ENCODE data around the gene P2RY2.
"Not testable (repeated sequence)": the region's sequence is repeated elsewhere in the genome, so short reads cannot be mapped to it uniquely, and the experiment has no call there.

The P2RY2 gene

DNA sequence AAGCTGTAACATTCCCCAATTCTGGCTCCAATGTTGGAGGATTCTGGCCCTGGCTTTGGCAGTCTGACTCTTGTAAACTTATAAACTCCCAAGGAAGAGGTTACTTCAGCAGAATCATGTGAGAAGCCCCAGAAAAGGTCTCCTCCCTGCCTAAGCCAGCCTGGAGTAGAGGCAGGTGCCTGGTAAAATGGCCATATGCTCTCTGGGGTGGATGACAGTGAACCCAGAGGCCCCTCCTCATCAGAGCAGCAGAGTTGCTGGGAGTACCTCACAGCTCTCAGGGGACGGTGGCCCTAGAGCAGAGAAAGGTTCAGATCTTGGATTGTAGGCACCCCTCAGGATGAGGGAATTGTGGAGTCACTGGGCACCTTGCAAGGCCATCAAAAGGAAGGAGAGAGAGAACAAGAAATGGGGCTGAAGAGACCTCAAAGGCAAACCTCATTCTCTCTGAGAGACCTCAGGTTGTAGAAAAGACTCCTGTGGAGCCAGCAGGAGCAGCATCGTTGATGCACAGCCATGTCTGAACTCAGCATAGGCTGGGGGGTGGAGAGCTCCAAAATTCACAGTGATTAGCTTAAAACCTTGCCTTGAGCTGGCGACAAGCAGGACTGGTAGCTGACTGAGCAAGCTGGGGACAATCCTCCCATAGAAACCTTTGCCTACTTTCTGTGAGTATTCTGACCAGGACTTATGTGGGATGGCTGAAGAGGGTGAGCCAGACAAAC is 49.2 kb downstream of the P2RY2 start:
- no peak for DNase-seq (ENCODE audit: low read depth)
- TF ChIP-seq, protein P1, sequence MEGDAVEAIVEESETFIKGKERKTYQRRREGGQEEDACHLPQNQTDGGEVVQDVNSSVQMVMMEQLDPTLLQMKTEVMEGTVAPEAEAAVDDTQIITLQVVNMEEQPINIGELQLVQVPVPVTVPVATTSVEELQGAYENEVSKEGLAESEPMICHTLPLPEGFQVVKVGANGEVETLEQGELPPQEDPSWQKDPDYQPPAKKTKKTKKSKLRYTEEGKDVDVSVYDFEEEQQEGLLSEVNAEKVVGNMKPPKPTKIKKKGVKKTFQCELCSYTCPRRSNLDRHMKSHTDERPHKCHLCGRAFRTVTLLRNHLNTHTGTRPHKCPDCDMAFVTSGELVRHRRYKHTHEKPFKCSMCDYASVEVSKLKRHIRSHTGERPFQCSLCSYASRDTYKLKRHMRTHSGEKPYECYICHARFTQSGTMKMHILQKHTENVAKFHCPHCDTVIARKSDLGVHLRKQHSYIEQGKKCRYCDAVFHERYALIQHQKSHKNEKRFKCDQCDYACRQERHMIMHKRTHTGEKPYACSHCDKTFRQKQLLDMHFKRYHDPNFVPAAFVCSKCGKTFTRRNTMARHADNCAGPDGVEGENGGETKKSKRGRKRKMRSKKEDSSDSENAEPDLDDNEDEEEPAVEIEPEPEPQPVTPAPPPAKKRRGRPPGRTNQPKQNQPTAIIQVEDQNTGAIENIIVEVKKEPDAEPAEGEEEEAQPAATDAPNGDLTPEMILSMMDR (IDR thresholded peaks at IDR 0.05; ENCODE audit: control insufficient read depth, extremely low read depth, insufficient read depth) = no peak
- H3K4me3 ChIP-seq (ENCODE audit: low read depth, low read length) = no peak overlapping the region

DNA sequence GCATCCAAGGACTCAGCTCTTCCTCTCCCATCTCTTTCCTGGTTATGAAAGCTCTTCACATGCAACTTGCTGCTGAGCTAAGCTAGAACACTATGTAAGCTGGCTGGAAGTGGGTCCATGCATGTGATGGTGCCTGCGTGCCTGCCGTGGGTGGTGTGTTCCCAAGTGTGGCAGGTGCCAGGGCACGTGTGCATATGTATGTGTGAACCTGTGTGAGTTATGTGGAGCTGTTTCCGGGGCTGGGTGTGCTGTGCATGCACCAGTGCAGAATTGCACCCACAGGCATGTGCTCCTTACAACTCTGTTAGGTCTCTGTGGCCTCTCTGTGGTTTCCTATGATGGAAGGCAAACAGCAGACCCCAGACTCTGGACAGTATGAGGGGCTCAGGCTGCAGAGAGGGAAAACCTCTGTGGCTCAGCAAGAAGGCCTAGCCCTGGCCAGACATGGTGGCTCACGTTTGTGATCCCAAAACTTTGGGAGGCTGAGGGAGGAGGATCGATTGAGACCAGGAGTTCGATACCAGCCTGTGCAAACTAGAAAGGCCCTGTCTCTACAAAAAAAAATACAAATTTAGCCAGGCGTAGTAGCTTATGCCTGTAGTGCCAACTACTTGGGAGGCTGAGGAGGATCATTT is 49.9 kb downstream of the P2RY2 start:
- H3K4me3 ChIP-seq (ENCODE audit: low read depth, low read length) = no peak overlapping the region
- TF ChIP-seq, protein P1 (IDR thresholded peaks at IDR 0.05; ENCODE audit: control insufficient read depth, extremely low read depth, insufficient read depth) = no peak
- no peak for DNase-seq (ENCODE audit: low read depth)

DNA sequence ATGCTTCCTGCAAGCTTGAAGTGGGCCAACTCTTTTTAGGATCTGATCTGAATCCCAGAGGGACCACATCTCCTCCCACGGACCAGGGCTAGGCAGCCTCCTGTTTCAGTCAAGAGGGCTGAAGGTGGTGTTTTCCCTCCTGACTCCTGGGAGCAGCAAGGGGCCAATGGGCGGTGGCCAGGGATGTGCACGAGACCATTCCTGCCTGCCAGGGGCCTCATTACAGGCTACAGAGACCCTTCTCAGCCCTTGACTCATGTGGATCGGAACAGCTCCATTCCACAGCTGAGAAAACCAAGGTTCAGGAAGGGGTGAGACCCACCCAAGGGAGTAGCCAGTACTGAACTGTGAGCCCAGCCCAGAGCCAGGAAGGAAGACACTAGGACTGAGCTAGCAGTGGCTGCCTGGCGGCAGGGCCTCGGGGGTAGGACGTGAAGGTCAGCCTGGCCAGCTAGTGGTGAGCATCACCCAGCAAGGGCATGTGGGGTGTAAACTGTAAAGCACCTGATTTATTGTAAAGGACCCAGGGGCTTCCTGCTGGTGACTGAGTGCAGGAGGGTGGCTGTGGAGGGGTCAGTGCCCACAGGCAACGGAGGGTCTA is 50.7 kb downstream of the P2RY2 start:
- no peak overlapping the region for H3K4me3 ChIP-seq (ENCODE audit: low read depth, low read length)
- DNase-seq (ENCODE audit: low read depth) = no peak
- TF ChIP-seq, protein P1 (IDR thresholded peaks at IDR 0.05; ENCODE audit: control insufficient read depth, extremely low read depth, insufficient read depth) = no peak

DNA sequence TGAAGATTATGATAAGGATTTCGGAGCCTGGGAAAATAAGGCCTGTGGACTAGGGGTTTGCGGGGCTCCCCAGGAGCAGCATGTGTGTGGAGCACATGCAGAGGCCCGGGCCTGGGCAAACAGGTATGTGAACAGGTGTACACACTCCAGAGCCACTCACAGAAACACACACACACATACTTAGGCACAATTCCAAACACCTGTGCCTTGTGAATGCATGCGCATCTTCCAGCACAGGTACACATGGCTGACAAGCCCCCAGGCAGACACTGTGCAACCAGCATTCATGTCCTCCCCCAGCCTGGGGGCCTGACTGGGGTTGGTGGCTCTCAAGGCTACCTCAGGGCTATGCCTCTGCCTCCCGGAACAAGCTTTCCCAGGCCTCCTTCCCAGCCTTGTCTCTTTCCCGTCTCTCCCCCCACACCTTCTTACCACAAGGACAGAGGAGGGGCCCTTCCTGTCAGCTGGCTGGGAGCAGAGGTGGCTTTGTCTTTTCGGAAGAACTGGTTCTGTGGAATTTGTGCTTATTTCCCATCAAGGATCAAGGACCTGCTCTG is 51.5 kb downstream of the P2RY2 start:
- no peak for DNase-seq (ENCODE audit: low read depth)
- TF ChIP-seq, protein P1 (IDR thresholded peaks at IDR 0.05; ENCODE audit: control insufficient read depth, extremely low read depth, insufficient read depth) = no peak
- H3K4me3 ChIP-seq (ENCODE audit: low read depth, low read length) = no peak overlapping the region

DNA sequence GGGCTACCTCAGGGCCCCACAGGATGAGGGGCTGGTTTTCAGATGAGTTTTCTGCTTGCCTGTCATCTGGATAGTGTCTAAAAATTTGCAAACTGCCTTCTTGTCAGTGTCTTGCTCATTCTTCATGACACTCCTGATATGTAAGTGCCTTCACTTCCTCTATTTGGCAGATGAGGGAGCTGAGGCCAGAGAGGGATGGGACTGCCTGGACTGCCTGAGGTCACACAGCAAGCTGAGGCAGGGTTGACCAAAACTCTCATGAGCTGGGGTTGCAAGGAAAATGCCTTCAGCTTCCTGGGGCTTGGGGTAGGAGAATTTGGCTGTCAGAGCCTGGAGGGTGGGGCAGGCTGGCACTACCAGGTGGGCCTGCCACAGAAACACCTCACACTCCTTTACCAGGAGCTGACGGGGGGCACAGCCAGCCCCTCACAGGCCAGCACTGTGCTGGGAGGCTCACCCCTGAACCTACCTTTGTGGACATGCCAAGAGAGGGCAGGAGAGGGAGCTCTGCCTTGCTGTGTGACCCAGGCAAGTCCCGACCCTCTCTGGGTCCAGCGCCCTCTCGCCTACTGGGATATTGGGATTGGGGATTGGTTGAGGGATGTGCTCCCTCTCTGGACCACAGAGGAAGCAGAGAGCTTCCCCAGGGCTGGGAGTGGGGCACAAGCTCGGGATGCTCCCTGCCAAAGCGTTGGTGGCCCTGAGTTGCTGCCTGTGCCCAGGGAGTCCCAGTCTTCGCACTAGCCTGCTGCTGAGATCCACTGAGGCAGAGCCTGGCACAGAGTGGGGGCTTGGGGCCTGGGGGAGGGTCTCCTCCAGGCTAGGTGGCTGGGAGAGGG is 52.2 kb downstream of the P2RY2 start:
- TF ChIP-seq, protein P1 (IDR thresholded peaks at IDR 0.05; ENCODE audit: control insufficient read depth, extremely low read depth, insufficient read depth) = no peak
- DNase-seq (ENCODE audit: low read depth) = no peak
- no peak overlapping the region for H3K4me3 ChIP-seq (ENCODE audit: low read depth, low read length)

DNA sequence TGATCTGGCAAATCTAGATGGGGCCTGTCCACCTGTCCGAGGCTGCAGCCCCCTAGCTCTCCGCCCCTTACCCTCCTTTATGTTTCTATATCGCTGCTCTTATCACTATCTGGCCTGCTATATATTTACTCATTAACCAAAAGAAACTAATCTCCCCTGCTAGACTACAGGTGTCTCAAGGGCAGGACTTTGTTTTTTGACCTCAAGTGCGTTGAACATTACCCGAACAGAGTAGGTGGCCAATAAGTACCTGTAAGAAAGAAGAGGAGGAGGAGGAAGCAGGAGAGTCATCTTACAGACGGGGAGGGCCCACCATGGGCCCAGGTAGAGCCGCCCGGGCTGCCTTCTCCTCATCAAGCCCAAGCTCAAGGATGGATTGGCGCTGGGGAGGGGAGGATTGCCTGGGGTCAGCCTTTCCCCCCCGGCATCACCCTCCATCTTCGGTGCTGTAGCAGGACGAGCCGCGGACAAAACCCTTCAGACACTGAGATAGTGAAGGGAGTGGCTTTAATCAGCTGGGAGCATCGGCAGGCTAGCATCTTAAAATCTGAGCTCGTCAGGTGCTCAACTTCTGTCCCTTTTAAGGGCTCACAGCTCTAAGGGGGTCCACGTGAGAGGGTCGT is 52.9 kb downstream of the P2RY2 start:
- DNase-seq (ENCODE audit: low read depth) = no peak
- H3K4me3 ChIP-seq (ENCODE audit: low read depth, low read length) = no peak overlapping the region
- TF ChIP-seq, protein P1 (IDR thresholded peaks at IDR 0.05; ENCODE audit: control insufficient read depth, extremely low read depth, insufficient read depth) = no peak

DNA sequence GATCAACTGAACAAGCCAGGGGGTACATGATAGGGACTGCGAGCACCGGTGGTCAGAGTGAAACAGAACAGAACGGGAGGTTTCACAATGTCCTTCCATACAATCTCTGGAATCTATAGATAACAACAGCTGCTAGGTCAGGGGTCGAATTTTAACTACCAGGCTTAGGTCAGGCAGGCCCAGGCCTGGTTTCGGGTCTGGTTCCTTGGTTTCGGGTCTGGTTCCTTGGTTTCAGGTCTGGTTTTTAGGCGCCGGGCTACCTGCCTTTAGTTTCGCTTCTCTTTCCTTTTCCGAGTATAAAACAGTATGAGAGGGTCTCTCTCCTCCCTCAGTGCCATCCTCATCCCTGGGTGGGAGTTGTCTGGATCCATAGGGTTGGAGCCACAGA is 53.4 kb downstream of the P2RY2 start:
- not testable (repeated sequence) for DNase-seq (ENCODE audit: low read depth); H3K4me3 ChIP-seq (ENCODE audit: low read depth, low read length)
